Measurements from ENCODE around the gene RAB3IL1. TPM values are rescaled to one million over a fixed set of nuclear protein-coding genes. Genes with fewer than 3 reads are reported as not detected.

Gene RAB3IL1
- total and polyA plus RNA-seq, 2 of the 13 experiments (the other 11 are each of a cell fraction or from before 2014, with no cell fraction given), result 1.2 to 2.0 TPM

DNA sequence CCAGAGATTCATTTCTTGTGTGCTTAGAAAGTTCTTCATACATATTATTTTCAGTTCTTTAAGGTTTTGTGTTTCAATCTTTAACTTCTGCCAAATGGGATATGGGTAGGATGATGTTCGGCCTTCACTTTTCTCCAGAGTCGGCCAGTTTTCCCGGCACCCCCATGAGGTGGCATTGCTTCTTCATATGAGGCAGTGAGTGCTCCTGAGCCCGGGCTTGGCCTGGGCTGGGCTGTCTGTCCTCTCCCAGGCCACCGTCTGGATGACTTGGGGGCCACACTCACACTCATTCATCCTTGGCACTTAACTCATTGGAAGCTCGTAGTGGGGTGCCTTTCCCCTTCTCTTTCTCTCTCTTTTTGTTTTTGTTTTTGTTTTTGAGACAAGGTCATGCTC, 65.5 kb downstream of the RAB3IL1 start (continued):
- TF ChIP-seq ZNF614 (CRISPR knock-in tag; IDR thresholded peaks at IDR 0.05; ENCODE audit: borderline replicate concordance) (no peak), WIZ (CRISPR knock-in tag; IDR thresholded peaks at IDR 0.05) (no peak), GZF1 (CRISPR knock-in tag; IDR thresholded peaks at IDR 0.05) (no peak), ZBTB10 (CRISPR knock-in tag; IDR thresholded peaks at IDR 0.05; ENCODE audit: borderline replicate concordance) (no peak), ATAD3A (CRISPR knock-in tag; IDR thresholded peaks at IDR 0.05) (no peak)

- intact Hi-C loops (cut with micrococcal nuclease; ENCODE audit: unreplicated experiment) (no loop called here), in situ Hi-C loops (cut with HindIII; ENCODE audit: extremely low pct_ligation_motif_present, low pct_unique_long_range_greater_than_20kb) (no loop called here)
- Histone ChIP-seq H3K9me3 (ENCODE audit: low read length) (no peaks in the 10 kb centered on the region), H3K4me2 (ENCODE audit: low read depth, low read length) (no peak overlapping the region), H2AFZ (ENCODE audit: low read length) (no peak overlapping the region), H3K79me2 (ENCODE audit: insufficient read depth, low read length) (no peaks in the 10 kb centered on the region), H3K27me3 (ENCODE audit: control insufficient read depth in 1 of 2, insufficient read depth in 2 of 2, low read length in 2 of 2) (no peaks in the 10 kb centered on the region), H3K9ac (ENCODE audit: insufficient read depth, low read depth, low read length) (no peak overlapping the region), H3K4me1 (ENCODE audit: insufficient read depth, low read length) (peaks cover 3% of the 10 kb centered on the region; the same call in 1 of the 2 replicates), H4K20me1 (ENCODE audit: insufficient read depth, low read length) (no peaks in the 10 kb centered on the region), H3K27ac (ENCODE audit: extremely low read length, insufficient read depth, low read length) (no peak overlapping the region), H3K36me3 (replicated peaks in 1 of 2; ENCODE audit: control insufficient read depth in 1 of 2, insufficient read depth in 2 of 2, low read length in 2 of 2) (peaks cover 4 to 48% of the 10 kb centered on the region in 2 experiments; a peak in 4 of 5 replicates), H3K4me3 (replicated peaks in 1 of 3; ENCODE audit: insufficient read depth in 1 of 3, low read depth in 2 of 3, low read length in 3 of 3) (no peak overlapping the region)
- no TSS peak for BruUV-seq (replicated peaks)
- ATAC-seq (no peak), FAIRE-seq (no peak), DNase-seq (ENCODE audit: low spot score) (no peak)
- CTCF ChIA-PET (ENCODE audit: low intra/inter-chr PET ratio, low total read pairs), result no interaction called here
- WGBS (ENCODE audit: low lambda C conversion rate), result 94% methylated on average over 20 of the region's 24 CpGs
- POLR2A ChIA-PET, result no interaction called here
- TF ChIP-seq SOX13 (IDR thresholded peaks at IDR 0.05), result no peak
- no peak for TF ChIP-seq SOX13 (CRISPR knock-in tag; conservative IDR thresholded peaks at IDR 0.05 in 1 of 2, IDR thresholded peaks at IDR 0.05 in 1 of 2)
- no peak for TF ChIP-seq ZHX1 (CRISPR knock-in tag; IDR thresholded peaks at IDR 0.05; ENCODE audit: low read depth)
- TF ChIP-seq RAD51 (IDR thresholded peaks at IDR 0.05; ENCODE audit: borderline replicate concordance), result no peak
- TF ChIP-seq CENPBD1 (CRISPR knock-in tag; IDR thresholded peaks at IDR 0.05; ENCODE audit: borderline replicate concordance, low read depth), result no peak
- TF ChIP-seq, protein P1, sequence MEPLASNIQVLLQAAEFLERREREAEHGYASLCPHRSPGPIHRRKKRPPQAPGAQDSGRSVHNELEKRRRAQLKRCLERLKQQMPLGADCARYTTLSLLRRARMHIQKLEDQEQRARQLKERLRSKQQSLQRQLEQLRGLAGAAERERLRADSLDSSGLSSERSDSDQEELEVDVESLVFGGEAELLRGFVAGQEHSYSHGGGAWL (CRISPR knock-in tag; IDR thresholded peaks at IDR 0.05), result no peak
- TF ChIP-seq NBN (conservative IDR thresholded peaks at IDR 0.05), result no peak
- TF ChIP-seq NFIB (CRISPR knock-in tag; IDR thresholded peaks at IDR 0.05; ENCODE audit: borderline replicate concordance), result no peak
- TF ChIP-seq DNMT3B (CRISPR knock-in tag; conservative IDR thresholded peaks at IDR 0.05), result no peak
- TF ChIP-seq BCL6 (CRISPR knock-in tag; IDR thresholded peaks at IDR 0.05), result no peak
- no peak for TF ChIP-seq SIN3A (IDR thresholded peaks at IDR 0.05; ENCODE audit: borderline replicate concordance, low read depth, low read length)
Observed at GRCh38 chr11:61851113-61851899, 66.1 kb downstream of the RAB3IL1 start.
